Activated CD8-positive, alpha-beta memory T cell treated with anti-CD3 and anti-CD28 coated beads, Interleukin-2, amount 50 U/mL, for 1 hour (primary cell): Measurements from ENCODE around the gene PIGZ.

Experiments used
- DNase-seq: peaks from one replicate; pipeline ENCODE4 v3.0.0-alpha.2; 2020; ENCODE audit errors: extremely low read depth

PIGZ gene

GRCh38 chr3:196968233-196969133 lies at the start of gene PIGZ:
TSS of gene PIGZ (minus strand) at chr3:196968833. CDS start at chr3:196952031, 16,802 bp downstream.
- no peak for DNase-seq

GRCh38 chr3:197017003-197017402 lies 48.4 kb upstream of the PIGZ start:
- no peak for DNase-seq

GRCh38 chr3:197015790-197016736 lies 47.4 kb upstream of the PIGZ start:
- no peak for DNase-seq

- no peak for DNase-seq
These were observed 46.4 kb upstream of the PIGZ start for GRCh38 chr3:197014942-197015575.

- no peak for DNase-seq
These were observed 45.4 kb upstream of the PIGZ start for GRCh38 chr3:197014024-197014423.

- DNase-seq: no peak
These were observed 43.9 kb upstream of the PIGZ start for GRCh38 chr3:197012540-197012883.

- no peak for DNase-seq
These were observed 43.3 kb upstream of the PIGZ start for GRCh38 chr3:197011780-197012539.

- no peak for DNase-seq
These were observed 42.1 kb upstream of the PIGZ start for GRCh38 chr3:197010556-197011351.

- DNase-seq: no peak
These were observed 40.9 kb upstream of the PIGZ start for GRCh38 chr3:197009532-197010019.

- no peak for DNase-seq
These were observed 40.0 kb upstream of the PIGZ start for GRCh38 chr3:197008436-197009209.

- DNase-seq: no peak
These were observed 39.3 kb upstream of the PIGZ start for GRCh38 chr3:197007953-197008352.

- DNase-seq: no peak
These were observed 38.8 kb upstream of the PIGZ start for GRCh38 chr3:197007296-197007940.

- DNase-seq: no peak
These were observed 38.2 kb upstream of the PIGZ start for GRCh38 chr3:197006860-197007259.

GRCh38 chr3:197006446-197006845 lies 37.8 kb upstream of the PIGZ start:
- no peak for DNase-seq

GRCh38 chr3:197003461-197004385 lies 35.1 kb upstream of the PIGZ start:
- DNase-seq: no peak

GRCh38 chr3:197002701-197003454 lies 34.2 kb upstream of the PIGZ start:
- peak; percentile 34 for DNase-seq
